GM21825 (cell line): Measurements from ENCODE around the gene VWA3B.
"Not testable (repeated sequence)": the region's sequence is repeated elsewhere in the genome, so short reads cannot be mapped to it uniquely, and the experiment has no call there.

Experiments used
- ATAC-seq: cut with Tn5 transposase; IDR thresholded peaks from one replicate; pipeline ENCODE4 v1.9.1; 2021; ENCODE audit warnings: mild to moderate bottlenecking, moderate library complexity; ENCODE audit not compliant: unreplicated experiment

Gene VWA3B

GRCh38 chr2:98317214-98317613 is 230.2 kb downstream of the VWA3B start:
- ATAC-seq, result no peak

- ATAC-seq, result not testable (repeated sequence)
Measured at GRCh38 chr2:98320171-98320570, 233.2 kb downstream of the VWA3B start.

GRCh38 chr2:98324181-98324580 is 237.2 kb downstream of the VWA3B start:
- ATAC-seq, result no peak

- ATAC-seq, result no peak
Measured at GRCh38 chr2:98327776-98328175, 240.8 kb downstream of the VWA3B start.

GRCh38 chr2:98329549-98329948 is 242.6 kb downstream of the VWA3B start:
- no peak for ATAC-seq

GRCh38 chr2:98332989-98333388 is 246.0 kb downstream of the VWA3B start:
- ATAC-seq, result no peak

GRCh38 chr2:98333922-98334321 is 247.0 kb downstream of the VWA3B start:
- no peak for ATAC-seq

GRCh38 chr2:98334439-98335078 is 247.6 kb downstream of the VWA3B start:
- ATAC-seq, result no peak

GRCh38 chr2:98335271-98335670 is 248.3 kb downstream of the VWA3B start:
- no peak for ATAC-seq

GRCh38 chr2:98341241-98341640 is 254.3 kb downstream of the VWA3B start:
- ATAC-seq, result no peak

GRCh38 chr2:98343285-98343684 is 256.3 kb downstream of the VWA3B start:
- no peak for ATAC-seq

- ATAC-seq, result no peak
Measured at GRCh38 chr2:98346311-98347236, 259.6 kb downstream of the VWA3B start, which contains the start of gene CNGA3. TSS of gene CNGA3 (plus strand) at chr2:98346456. CDS start at chr2:98369976, 23,520 bp downstream.

- no peak for ATAC-seq
Measured at GRCh38 chr2:98347298-98348065, 260.5 kb downstream of the VWA3B start.

GRCh38 chr2:98348066-98348561 is 261.1 kb downstream of the VWA3B start:
- ATAC-seq, result no peak

- ATAC-seq, result no peak
Measured at GRCh38 chr2:98350411-98350810, 263.4 kb downstream of the VWA3B start.

- no peak for ATAC-seq
Measured at GRCh38 chr2:98355881-98356280, 268.9 kb downstream of the VWA3B start.

GRCh38 chr2:98356729-98357128 is 269.8 kb downstream of the VWA3B start:
- ATAC-seq, result no peak

GRCh38 chr2:98357849-98358248 is 270.9 kb downstream of the VWA3B start:
- no peak for ATAC-seq

- ATAC-seq, result no peak
Measured at GRCh38 chr2:98359986-98360385, 273.0 kb downstream of the VWA3B start.
